Activated CD4-positive, alpha-beta T cell treated with anti-CD3 and anti-CD28 coated beads, Interleukin-2, amount 10 ng/mL, durations not matched to agents 24 days and 14 days (primary cell): Measurements from ENCODE around the gene PLXNA2. TPM values are rescaled to one million over a fixed set of nuclear protein-coding genes. Genes with fewer than 3 reads are reported as not detected.

Source experiments
- DNase-seq: peaks from one replicate; pipeline ENCODE4 v3.0.0; 2022
- H3K27ac Mint-ChIP-seq: one replicate; pipeline ENCODE4 v1.8.0; 2022; ENCODE audit warnings: mild to moderate bottlenecking, mixed read lengths
- H3K27me3 Mint-ChIP-seq: one replicate; pipeline ENCODE4 v1.8.0; 2022; ENCODE audit warnings: mixed read lengths
- H3K36me3 Mint-ChIP-seq: one replicate; pipeline ENCODE4 v1.8.0; 2022; ENCODE audit warnings: low read depth, mild to moderate bottlenecking, mixed read lengths
- H3K4me1 Mint-ChIP-seq: one replicate; pipeline ENCODE4 v1.8.0; 2021; ENCODE audit warnings: mixed read lengths
- H3K4me3 Mint-ChIP-seq: one replicate; pipeline ENCODE4 v1.8.0; 2022; ENCODE audit warnings: mild to moderate bottlenecking, moderate library complexity, mixed read lengths
- H3K9me3 Mint-ChIP-seq: one replicate; pipeline ENCODE4 v1.8.0; 2021; ENCODE audit warnings: mixed read lengths
- intact Hi-C: fragments of 100-400 bp; cut with micrococcal nuclease; formaldehyde crosslinking; loops from one replicate; pipeline ENCODE4 v1.15.1; 2023
- total RNA-seq: library from RNA; stranded (reverse); gene quantifications from 2 replicates; pipeline ENCODE4 v1.2.3, GENCODE V29; 2022

Gene PLXNA2
- total RNA-seq, 1 donor from 2014 or later: not detected

DNA sequence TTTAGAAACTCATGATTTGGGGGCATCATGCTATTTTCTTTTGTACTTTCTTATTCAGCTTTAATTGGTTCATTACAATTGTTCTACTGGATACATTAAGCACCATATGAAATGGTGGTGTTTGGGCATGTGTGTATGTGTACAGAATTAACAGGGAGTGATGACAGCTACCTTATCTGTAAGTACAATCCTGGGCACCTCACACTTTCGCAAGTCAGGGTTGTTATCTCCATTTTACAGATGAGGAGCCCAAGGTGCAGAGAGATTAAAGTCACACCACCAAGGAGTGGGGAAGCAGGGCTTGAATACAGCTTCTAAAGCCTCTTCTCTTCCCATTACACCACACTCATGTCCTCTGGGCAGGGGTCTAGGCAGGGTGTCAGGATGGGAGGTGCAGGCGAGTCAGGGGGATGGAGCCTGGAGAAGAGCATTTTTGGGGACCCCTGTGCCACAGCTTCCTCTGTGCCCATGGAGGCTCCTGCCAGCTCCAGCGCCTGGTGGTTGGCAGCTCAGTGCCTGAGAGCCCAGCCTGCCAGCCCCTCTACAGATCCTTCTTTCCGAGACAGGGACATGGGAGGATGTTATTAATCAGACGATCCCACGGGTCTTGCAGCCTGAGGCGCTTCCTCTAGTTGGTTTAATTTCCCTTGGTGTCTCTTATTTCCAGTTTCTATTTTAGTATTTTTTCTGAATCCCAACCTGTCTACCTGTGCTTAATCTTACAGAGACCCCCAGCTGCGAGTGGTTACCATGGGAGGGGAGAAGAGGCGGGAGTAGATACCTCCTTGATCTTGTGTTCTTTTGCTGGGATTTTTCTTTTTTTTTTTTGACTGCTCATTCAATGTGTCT lies 207.0 kb downstream of the PLXNA2 start:
- no peak for DNase-seq
- intact Hi-C loops: no loop called here
- Mint-ChIP-seq H3K4me1 (no peaks in the 10 kb centered on the region), H3K27ac (no peak overlapping the region), H3K9me3 (no peaks in the 10 kb centered on the region), H3K36me3 (no peaks in the 10 kb centered on the region), H3K4me3 (no peak overlapping the region), H3K27me3 (no peaks in the 10 kb centered on the region)

DNA sequence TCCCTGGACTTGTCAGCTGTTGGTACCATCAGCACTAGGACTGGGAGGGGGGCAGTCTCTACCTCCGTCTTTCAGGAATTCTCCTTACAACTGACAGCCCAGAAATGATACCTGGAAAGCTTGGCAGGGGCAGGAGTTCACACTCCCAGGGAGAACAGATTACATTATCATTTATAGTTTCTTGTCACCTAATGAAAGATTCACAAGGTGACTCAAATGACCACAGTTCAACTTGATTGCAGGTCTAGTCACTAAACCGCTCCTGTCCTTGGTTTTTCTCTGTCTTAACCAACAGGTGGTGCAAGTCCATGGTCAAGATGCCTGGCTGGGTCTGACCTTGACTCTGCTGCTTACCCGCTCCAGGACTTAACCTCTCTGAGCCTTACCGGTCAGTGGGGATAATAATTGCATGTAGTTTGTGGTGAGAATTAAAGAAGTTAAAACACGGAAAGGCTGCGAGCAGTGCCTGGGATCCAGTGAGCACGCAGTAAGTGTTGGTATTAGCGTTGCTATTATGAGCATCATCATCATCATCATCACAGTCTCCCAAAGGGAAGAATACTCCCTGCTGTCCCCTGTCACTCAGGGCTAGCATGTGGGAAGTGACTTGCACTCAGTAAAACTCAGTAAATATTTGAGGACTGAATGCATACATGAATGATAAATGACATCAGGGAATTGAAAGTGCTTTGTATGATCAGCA lies 207.9 kb downstream of the PLXNA2 start:
- H3K4me3 Mint-ChIP-seq: no peak overlapping the region
- no peak for DNase-seq
- H3K36me3 Mint-ChIP-seq: no peaks in the 10 kb centered on the region
- H3K27me3 Mint-ChIP-seq: no peaks in the 10 kb centered on the region
- intact Hi-C loops: no loop called here
- H3K9me3 Mint-ChIP-seq: no peaks in the 10 kb centered on the region
- no peaks in the 10 kb centered on the region for H3K4me1 Mint-ChIP-seq
- no peak overlapping the region for H3K27ac Mint-ChIP-seq

DNA sequence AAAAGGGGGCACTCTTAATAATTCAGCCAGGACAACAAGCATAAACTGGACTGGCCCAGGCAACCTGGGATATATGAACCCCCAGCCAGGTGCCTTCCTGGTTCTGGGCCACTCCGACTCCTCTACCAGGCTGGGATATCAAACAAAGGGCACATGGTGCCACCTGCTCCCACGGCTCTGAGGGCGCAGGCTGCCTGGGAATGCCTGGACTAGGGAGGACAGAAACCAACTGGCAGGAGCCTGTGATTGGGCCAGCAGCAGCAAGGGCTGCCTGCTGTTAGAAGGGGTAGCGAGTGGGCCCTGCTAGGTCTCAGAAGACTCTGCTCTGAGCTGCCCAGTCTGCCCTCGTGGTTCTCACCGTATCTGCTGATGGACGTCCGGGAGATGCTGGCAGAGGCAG lies 210.0 kb downstream of the PLXNA2 start:
- Mint-ChIP-seq H3K27ac (no peak overlapping the region), H3K9me3 (no peaks in the 10 kb centered on the region), H3K27me3 (peaks cover 5% of the 10 kb centered on the region), H3K4me1 (no peaks in the 10 kb centered on the region), H3K4me3 (no peak overlapping the region), H3K36me3 (no peaks in the 10 kb centered on the region)
- intact Hi-C loops: no loop called here
- DNase-seq: no peak

DNA sequence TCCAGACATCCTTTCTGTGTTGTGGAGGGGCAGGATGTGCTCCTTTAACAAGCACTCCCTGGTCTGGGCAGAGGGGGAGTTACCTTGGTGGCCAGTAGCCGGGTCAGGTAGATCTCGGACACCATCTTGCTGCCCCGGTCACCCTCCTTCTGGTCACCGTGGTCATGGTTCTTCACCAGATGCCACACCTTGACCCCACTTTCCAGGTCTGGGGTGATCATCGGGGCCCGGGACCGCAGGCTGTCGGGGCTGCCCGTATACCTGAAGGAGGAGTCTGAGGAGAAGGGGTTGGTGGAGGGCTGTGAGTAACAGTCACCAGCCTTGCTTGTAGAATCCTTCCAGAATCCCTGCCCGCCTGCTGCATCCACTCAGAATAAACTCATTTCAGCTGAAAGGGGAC lies 210.9 kb downstream of the PLXNA2 start:
- no peak for DNase-seq
- H3K27me3 Mint-ChIP-seq: peaks cover 5% of the 10 kb centered on the region
- H3K9me3 Mint-ChIP-seq: no peaks in the 10 kb centered on the region
- no peaks in the 10 kb centered on the region for H3K4me1 Mint-ChIP-seq
- H3K27ac Mint-ChIP-seq: no peak overlapping the region
- H3K4me3 Mint-ChIP-seq: no peak overlapping the region
- H3K36me3 Mint-ChIP-seq: no peaks in the 10 kb centered on the region
- intact Hi-C loops: no loop called here

DNA sequence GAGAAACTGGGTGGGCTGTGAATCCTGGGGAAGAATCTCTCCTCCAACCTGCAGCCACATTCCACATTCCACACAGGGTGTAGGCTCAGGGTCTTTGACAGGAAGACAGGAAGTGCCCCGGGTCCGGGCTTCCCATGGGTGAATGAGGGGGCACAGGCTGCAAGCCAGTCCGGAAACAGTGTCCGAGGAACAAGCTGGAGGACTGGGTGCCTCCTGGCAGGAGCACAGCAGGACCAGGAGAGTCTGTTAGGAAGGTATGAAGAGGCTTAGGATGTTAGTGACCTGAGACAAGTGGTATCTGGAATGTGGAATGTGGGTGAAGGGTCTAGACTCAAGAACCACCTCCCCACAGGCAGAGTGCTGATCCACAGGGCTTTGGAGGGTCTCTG lies 212.3 kb downstream of the PLXNA2 start:
- no peaks in the 10 kb centered on the region for H3K36me3 Mint-ChIP-seq
- H3K4me1 Mint-ChIP-seq: no peaks in the 10 kb centered on the region
- H3K27ac Mint-ChIP-seq: no peak overlapping the region
- peaks cover 5% of the 10 kb centered on the region for H3K27me3 Mint-ChIP-seq
- H3K4me3 Mint-ChIP-seq: no peak overlapping the region
- no peak for DNase-seq
- H3K9me3 Mint-ChIP-seq: no peaks in the 10 kb centered on the region
- intact Hi-C loops: no loop called here

DNA sequence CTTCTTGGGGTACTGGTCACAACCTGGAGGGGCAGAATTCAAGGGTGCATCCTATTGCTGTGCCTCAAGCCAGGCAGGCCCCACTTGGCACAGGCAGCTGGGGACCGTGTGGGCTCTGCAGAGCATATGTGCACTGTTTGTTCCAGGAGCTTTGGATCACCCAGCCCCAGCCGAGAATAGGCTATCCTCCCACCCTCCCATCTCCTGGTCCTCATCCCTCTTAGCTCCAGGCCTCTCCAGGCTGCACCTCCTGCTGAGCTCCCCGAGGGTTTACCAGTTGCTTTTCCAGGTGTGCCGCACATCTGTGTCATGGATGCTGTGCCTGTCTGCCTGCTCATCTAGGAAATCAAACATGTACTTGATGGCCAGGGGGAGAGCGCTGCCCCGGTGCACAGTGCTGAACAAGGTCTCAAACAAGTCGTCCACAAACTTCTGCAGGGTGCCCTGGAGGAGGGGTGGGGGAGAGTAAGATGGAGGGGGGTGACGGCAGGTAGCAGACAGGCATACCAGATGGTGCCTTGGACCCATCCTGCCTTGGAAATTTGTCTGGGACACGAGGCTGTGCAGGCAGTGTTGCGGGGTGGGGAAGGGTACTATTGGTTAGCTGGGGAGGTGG lies 212.8 kb downstream of the PLXNA2 start:
- DNase-seq: no peak
- peaks cover 5% of the 10 kb centered on the region for H3K27me3 Mint-ChIP-seq
- no peaks in the 10 kb centered on the region for H3K36me3 Mint-ChIP-seq
- no peaks in the 10 kb centered on the region for H3K4me1 Mint-ChIP-seq
- intact Hi-C loops: no loop called here
- H3K4me3 Mint-ChIP-seq: no peak overlapping the region
- no peak overlapping the region for H3K27ac Mint-ChIP-seq
- H3K9me3 Mint-ChIP-seq: no peaks in the 10 kb centered on the region

DNA sequence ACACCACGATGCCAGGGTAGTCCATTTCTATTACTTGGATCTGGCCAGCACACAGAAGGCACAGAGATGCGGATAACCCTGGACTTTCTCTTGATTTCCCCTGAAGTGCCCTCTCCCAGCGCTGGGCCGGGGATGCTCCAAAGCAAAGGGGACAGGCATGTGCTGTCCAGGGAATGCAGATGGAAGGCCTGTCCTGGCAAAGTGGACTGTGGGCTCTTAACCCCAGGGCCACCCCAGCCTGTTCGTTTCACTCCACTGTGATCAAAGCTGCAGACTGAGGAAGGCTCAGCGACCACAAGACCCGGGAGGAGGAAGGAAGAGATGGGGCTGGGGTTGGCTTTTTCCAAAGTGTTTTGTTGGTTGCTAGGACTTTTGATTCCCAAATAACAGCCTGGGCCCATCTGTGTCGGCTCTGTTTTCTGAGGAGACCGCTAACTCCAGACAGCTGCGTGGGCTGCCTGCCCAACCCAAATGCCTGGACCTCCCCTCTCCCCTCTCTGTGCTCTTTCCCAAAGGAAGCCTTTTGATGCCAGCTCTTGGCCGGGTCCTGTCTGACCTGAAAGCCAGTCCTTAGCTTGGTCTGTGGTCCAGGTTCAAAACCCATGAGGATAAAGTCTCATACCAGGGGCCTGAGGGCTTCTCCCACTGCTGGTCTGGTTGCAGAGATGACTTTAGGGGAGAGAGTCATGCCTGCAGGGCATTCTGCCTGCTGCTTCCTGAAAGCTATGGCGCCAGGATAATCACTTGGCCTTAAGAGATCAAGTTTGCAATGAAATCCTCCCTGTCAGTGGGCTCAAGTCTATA lies 213.7 kb downstream of the PLXNA2 start:
- intact Hi-C loops: no loop called here
- Mint-ChIP-seq H3K36me3 (no peaks in the 10 kb centered on the region), H3K4me3 (no peak overlapping the region), H3K4me1 (no peaks in the 10 kb centered on the region), H3K27me3 (peaks cover 5% of the 10 kb centered on the region), H3K27ac (no peak overlapping the region), H3K9me3 (no peaks in the 10 kb centered on the region)
- no peak for DNase-seq

DNA sequence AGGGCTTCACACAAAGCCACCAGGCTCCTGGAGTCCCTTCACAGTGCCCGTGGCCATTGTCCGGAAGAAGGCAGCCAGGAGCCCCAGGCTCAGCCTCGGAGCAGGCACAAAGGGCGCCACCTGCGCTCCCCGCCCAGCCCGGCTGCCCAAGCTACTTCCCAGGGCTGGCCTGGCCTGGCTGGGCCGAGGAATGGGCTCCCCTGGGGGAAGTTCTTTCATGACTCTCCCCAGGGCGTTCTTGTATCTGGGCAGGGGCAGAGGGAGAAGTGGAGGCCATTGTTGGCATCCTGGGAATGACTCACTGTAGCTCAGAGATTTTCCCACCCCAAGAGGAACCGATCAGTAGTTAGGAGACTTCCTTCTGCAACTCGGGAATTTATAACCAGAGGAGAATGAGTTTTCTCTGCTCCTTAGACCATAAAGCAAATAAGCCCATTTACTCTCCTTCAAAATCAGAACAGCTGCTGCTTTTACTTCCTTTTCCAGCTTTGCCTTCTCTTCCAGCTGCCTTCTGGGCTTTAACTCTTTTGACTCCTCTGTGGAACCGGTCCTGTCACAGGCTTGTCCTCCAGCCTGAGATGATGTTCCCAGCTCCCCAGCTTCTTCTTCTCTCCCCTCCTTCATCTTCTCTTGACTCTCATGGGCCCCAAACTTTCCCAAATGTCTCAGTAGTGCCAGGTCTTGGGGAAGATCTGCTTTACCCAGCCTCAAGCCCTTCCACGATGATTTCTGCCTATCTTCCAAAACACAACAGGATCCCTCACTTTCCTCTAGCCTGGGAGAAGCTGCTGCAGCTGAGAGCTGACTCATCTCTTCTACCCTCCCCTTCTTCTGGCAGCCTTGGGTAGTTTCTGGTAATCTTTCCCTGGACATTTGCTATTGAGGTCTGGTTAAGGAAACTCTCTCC lies 214.6 kb downstream of the PLXNA2 start:
- no peak overlapping the region for H3K4me3 Mint-ChIP-seq
- intact Hi-C loops: no loop called here
- no peaks in the 10 kb centered on the region for H3K36me3 Mint-ChIP-seq
- DNase-seq: no peak
- H3K27ac Mint-ChIP-seq: no peak overlapping the region
- no peaks in the 10 kb centered on the region for H3K9me3 Mint-ChIP-seq
- H3K4me1 Mint-ChIP-seq: no peaks in the 10 kb centered on the region
- H3K27me3 Mint-ChIP-seq: peaks cover 5% of the 10 kb centered on the region

DNA sequence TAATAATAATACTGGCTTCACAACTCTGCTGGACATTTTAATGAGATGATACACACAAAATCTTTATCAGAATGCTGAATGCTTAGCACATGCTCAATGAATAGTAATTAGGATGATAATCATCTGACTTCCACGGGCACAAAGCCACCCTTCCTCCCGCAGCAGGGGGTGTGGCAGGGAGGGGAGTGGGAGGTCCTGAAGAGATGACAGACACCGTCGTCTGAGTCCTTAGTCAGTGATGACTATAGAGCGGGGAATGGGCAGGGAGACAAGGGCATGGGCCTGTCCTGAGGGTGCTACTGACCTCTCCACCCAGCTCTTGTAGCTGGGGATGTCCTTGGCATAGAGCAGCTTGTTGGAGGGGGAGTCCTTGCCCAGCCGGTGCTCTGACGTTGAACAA lies 215.7 kb downstream of the PLXNA2 start:
- no peaks in the 10 kb centered on the region for H3K9me3 Mint-ChIP-seq
- DNase-seq: no peak
- no peaks in the 10 kb centered on the region for H3K4me1 Mint-ChIP-seq
- peaks cover 5% of the 10 kb centered on the region for H3K27me3 Mint-ChIP-seq
- H3K27ac Mint-ChIP-seq: no peak overlapping the region
- intact Hi-C loops: no loop called here
- H3K4me3 Mint-ChIP-seq: no peak overlapping the region
- no peaks in the 10 kb centered on the region for H3K36me3 Mint-ChIP-seq

DNA sequence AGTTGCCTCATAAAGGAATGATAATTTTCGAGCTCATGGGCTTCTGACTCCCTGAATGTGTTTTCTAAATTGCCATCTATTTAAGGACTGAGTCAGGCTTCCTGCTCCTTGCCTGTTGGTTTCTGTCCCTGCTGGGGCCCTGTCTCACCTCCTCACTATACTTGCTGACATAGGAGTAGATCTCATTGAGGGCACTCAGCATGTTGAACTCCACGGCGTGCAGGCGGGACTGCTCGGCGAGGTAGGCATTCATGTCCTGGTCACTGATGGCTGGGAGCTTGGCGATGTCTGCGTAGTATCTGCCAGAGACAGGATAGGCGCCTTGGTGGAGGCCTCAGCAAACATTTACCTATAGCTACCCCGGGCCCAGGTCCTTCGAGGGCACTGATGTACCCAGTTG lies 216.3 kb downstream of the PLXNA2 start:
- Mint-ChIP-seq H3K9me3 (no peaks in the 10 kb centered on the region), H3K4me3 (no peak overlapping the region), H3K4me1 (no peaks in the 10 kb centered on the region), H3K36me3 (no peaks in the 10 kb centered on the region), H3K27ac (no peak overlapping the region), H3K27me3 (peaks cover 5% of the 10 kb centered on the region)
- intact Hi-C loops: no loop called here
- no peak for DNase-seq

DNA sequence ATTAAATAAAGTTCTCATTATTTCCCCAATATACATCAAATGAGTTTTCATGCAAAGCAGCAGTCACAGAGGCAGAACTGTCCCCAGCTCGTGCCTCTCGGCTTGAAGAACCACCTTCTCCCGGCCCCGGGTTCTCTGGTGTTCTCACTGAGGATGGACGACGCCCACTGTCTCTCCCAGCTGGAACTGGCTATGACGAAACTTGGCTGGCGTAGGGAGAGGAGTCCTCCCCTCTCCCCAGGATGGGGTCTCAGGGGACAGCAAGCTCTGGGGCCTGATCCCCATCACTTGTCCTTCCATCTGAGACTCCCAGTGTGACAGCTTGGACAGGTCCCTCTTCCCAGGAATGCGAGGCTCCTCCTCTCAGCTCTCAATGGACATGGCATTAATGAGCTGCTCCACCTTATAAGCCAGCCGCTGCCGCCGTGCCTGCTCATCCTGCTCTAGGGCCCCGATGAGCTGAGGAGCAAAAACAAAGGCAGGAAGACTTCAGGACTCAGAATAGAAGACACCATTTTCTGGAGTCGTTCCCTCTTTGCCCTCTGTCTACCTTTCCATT lies 217.2 kb downstream of the PLXNA2 start:
- DNase-seq: no peak
- no peak overlapping the region for H3K27ac Mint-ChIP-seq
- peaks cover 5% of the 10 kb centered on the region for H3K27me3 Mint-ChIP-seq
- no peak overlapping the region for H3K4me3 Mint-ChIP-seq
- no peaks in the 10 kb centered on the region for H3K9me3 Mint-ChIP-seq
- no peaks in the 10 kb centered on the region for H3K4me1 Mint-ChIP-seq
- H3K36me3 Mint-ChIP-seq: no peaks in the 10 kb centered on the region
- intact Hi-C loops: no loop called here

DNA sequence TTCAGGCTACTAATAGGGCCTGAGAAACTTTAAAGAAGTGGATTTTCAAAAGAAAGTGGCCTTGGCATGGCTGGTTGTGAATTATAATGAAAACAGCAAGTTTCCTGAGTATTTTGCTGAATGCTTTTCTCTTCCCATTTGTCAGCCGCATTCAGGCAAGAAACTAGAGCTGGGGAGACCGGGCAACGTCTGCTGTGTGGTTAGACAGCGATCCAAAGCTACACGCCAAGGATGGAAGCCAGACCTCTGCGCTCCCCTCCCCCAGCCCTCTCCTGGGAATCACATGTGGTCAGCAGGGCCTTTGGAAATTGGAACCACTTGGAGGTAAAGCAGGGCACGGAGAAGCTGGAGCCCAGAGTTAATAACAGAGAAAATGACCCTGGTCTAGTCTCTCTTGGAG lies 219.2 kb downstream of the PLXNA2 start:
- H3K36me3 Mint-ChIP-seq: no peaks in the 10 kb centered on the region
- H3K4me3 Mint-ChIP-seq: no peak overlapping the region
- no peak overlapping the region for H3K27ac Mint-ChIP-seq
- no peaks in the 10 kb centered on the region for H3K9me3 Mint-ChIP-seq
- DNase-seq: no peak
- H3K27me3 Mint-ChIP-seq: peaks cover 4% of the 10 kb centered on the region
- no peaks in the 10 kb centered on the region for H3K4me1 Mint-ChIP-seq
- intact Hi-C loops: no loop called here

DNA sequence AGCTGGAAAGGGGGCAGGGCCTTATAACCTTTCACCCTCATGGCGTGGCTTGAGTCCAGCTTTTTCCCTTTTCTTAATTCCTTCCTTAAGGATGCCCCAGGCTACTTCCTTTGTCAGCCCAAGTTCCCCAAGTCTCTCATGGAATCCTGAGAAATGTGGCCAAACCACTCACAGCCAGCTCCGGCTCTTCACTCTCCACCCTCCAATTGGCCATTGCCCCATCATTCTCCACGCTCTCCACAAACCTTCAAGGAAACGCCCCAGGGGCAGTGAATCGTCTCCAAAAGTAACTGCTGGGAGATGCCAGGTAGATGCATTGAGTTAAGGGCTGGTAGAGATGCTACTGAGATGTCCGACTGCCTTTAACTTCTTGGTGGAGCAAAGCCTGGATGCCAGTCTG lies 219.8 kb downstream of the PLXNA2 start:
- no peaks in the 10 kb centered on the region for H3K9me3 Mint-ChIP-seq
- H3K4me1 Mint-ChIP-seq: no peaks in the 10 kb centered on the region
- no peak for DNase-seq
- H3K4me3 Mint-ChIP-seq: no peak overlapping the region
- intact Hi-C loops: no loop called here
- H3K36me3 Mint-ChIP-seq: no peaks in the 10 kb centered on the region
- no peak overlapping the region for H3K27ac Mint-ChIP-seq
- H3K27me3 Mint-ChIP-seq: no peaks in the 10 kb centered on the region
